Dermis microvascular lymphatic vessel endothelial cell (primary cell): Measurements from ENCODE around the gene ZNF354C. TPM values are rescaled to one million over a fixed set of nuclear protein-coding genes. Genes with fewer than 3 reads are reported as not detected.

Experiments used
- DNase-seq, 2 donors: peaks; one replicate each; pipeline versions ENCODE4 v3.0.0 to v3.0.0-alpha.2; 2010; ENCODE audit warnings: low read depth in 2 of 2
- total RNA-seq: library from RNA; depleted of rRNA; stranded (reverse); fragments of >200 nt; gene quantifications from 2 replicates; pipeline ENCODE4 v1.2.1, GENCODE V29; 2014

ZNF354C gene
- total RNA-seq, 1 donor from 2014 or later = 4.9 TPM

GRCh38 chr5:179127136-179128040 is 67.2 kb downstream of the ZNF354C start:
- no peak for DNase-seq

GRCh38 chr5:179128041-179128365 is 67.8 kb downstream of the ZNF354C start:
- no peak for DNase-seq

- DNase-seq = no peak
Observed at GRCh38 chr5:179128976-179129375, 68.8 kb downstream of the ZNF354C start.

GRCh38 chr5:179129607-179130071 is 69.5 kb downstream of the ZNF354C start:
- DNase-seq = no peak

- no peak for DNase-seq
Observed at GRCh38 chr5:179130101-179130681, 70.0 kb downstream of the ZNF354C start.

- no peak for DNase-seq
Observed at GRCh38 chr5:179131321-179131835, 71.2 kb downstream of the ZNF354C start.

- DNase-seq = no peak
Observed at GRCh38 chr5:179131886-179132585, 71.9 kb downstream of the ZNF354C start.

GRCh38 chr5:179132586-179133355 is 72.6 kb downstream of the ZNF354C start:
- DNase-seq = no peak

Other genes with a start within 250 kb of the ZNF354C start
- gene ZNF354B, start 200.4 kb upstream of the ZNF354C start, total RNA-seq = 3.2 and 6.1 TPM in 2 replicates
- 0.39 and 0.89 TPM in 2 replicates for gene ZFP2, start 164.5 kb upstream of the ZNF354C start, total RNA-seq
- gene ZNF454, start 119.2 kb upstream of the ZNF354C start, total RNA-seq = 0.26 and 0.63 TPM in 2 replicates
- gene GRM6, start 65.1 kb upstream of the ZNF354C start, total RNA-seq = not detected in 2 replicates
- gene ZNF879, start 36.6 kb upstream of the ZNF354C start, total RNA-seq = 2.6 and 4.2 TPM in 2 replicates